H9 (cell line): ENCODE measurements around the gene MALT1. TPM values are rescaled to one million over a fixed set of nuclear protein-coding genes. Genes with fewer than 3 reads are reported as not detected.
"Not testable (repeated sequence)": the region's sequence is repeated elsewhere in the genome, so short reads cannot be mapped to it uniquely, and the experiment has no call there.

Source experiments
- DNase-seq: peaks from one replicate; pipeline ENCODE4 v3.0.0-alpha.2; 2017
- H2AFZ ChIP-seq: one replicate; pipeline ENCODE4 v1.6.1; 2013; ENCODE audit warnings: mild to moderate bottlenecking, low read length, control low read depth, moderate library complexity
- H2AK5ac ChIP-seq: 2 replicates; pipeline ENCODE4 v1.6.1; 2013; ENCODE audit warnings: low read length, control low read depth, mixed read lengths; ENCODE audit not compliant: insufficient read length
- H2BK120ac ChIP-seq: one replicate; pipeline ENCODE4 v1.6.1; 2013; ENCODE audit warnings: low read depth, mild to moderate bottlenecking, low read length, control low read depth, inconsistent platforms; ENCODE audit not compliant: poor library complexity, severe bottlenecking
- H2BK12ac ChIP-seq: 2 replicates; pipeline ENCODE4 v1.6.1; 2013; ENCODE audit warnings: low read length, control low read depth, mixed read lengths, low read depth; ENCODE audit not compliant: insufficient read length
- H2BK15ac ChIP-seq: 2 replicates; pipeline ENCODE4 v1.6.1; 2013; ENCODE audit warnings: low read depth, low read length, control low read depth
- H2BK20ac ChIP-seq: one replicate; pipeline ENCODE4 v1.6.1; 2013; ENCODE audit warnings: low read depth, mild to moderate bottlenecking, low read length, control low read depth, inconsistent platforms; ENCODE audit not compliant: poor library complexity, severe bottlenecking
- H2BK5ac ChIP-seq: 2 replicates; pipeline ENCODE4 v1.6.1; 2013; ENCODE audit warnings: low read length, control low read depth, mixed read lengths; ENCODE audit not compliant: insufficient read length
- H3K14ac ChIP-seq: 2 replicates; pipeline ENCODE4 v1.6.1; 2013; ENCODE audit warnings: low read length, control low read depth; ENCODE audit not compliant: insufficient read depth
- H3K18ac ChIP-seq: 2 replicates; pipeline ENCODE4 v1.6.1; 2013; ENCODE audit warnings: low read depth, mild to moderate bottlenecking, mixed read lengths, low read length, control low read depth; ENCODE audit not compliant: insufficient read length
- H3K23ac ChIP-seq: 2 replicates; pipeline ENCODE4 v1.6.1; 2013; ENCODE audit warnings: low read length, control low read depth, mixed read lengths, low read depth; ENCODE audit not compliant: insufficient read length
- H3K23me2 ChIP-seq: 2 replicates; pipeline ENCODE4 v1.6.1; 2013; ENCODE audit warnings: low read depth, mild to moderate bottlenecking, mixed read lengths, low read length, control low read depth; ENCODE audit not compliant: insufficient read length, poor library complexity, severe bottlenecking
- H3K27ac ChIP-seq: 2 replicates; pipeline ENCODE4 v1.5.1; 2013; ENCODE audit warnings: low read length, control low read depth, mixed read lengths, low read depth; ENCODE audit not compliant: insufficient read length
- H3K27me3 ChIP-seq: 2 replicates; pipeline ENCODE4 v1.6.1; 2013; ENCODE audit warnings: low read length, control low read depth, inconsistent platforms; ENCODE audit not compliant: insufficient read depth
- H3K4ac ChIP-seq: 2 replicates; pipeline ENCODE4 v1.6.1; 2013; ENCODE audit warnings: low read depth, mild to moderate bottlenecking, control low read depth, inconsistent platforms, low read length, moderate library complexity
- H3K4me1 ChIP-seq: 2 replicates; pipeline ENCODE4 v1.6.1; 2013; ENCODE audit warnings: low read length, control low read depth, inconsistent platforms; ENCODE audit not compliant: insufficient read depth
- H3K4me2 ChIP-seq: 2 replicates; pipeline ENCODE4 v1.6.1; 2013; ENCODE audit warnings: low read length, control low read depth, mixed read lengths; ENCODE audit not compliant: insufficient read length, insufficient read depth
- H3K56ac ChIP-seq: 2 replicates; pipeline ENCODE4 v1.6.1; 2013; ENCODE audit warnings: low read depth, mild to moderate bottlenecking, mixed read lengths, low read length, control low read depth; ENCODE audit not compliant: insufficient read length
- H3K79me1 ChIP-seq: 2 replicates; pipeline ENCODE4 v1.6.1; 2013; ENCODE audit warnings: low read depth, mild to moderate bottlenecking, moderate library complexity, low read length, control low read depth, inconsistent platforms; ENCODE audit not compliant: insufficient read depth, poor library complexity, severe bottlenecking
- H3K79me2 ChIP-seq: 2 replicates; pipeline ENCODE4 v1.6.1; 2013; ENCODE audit warnings: low read length, control low read depth, inconsistent platforms; ENCODE audit not compliant: insufficient read depth
- H3K9ac ChIP-seq: 2 replicates; pipeline ENCODE4 v1.6.1; 2013; ENCODE audit warnings: low read length, control low read depth, mixed read lengths; ENCODE audit not compliant: insufficient read length; ENCODE audit errors: extremely low read depth
- H3K9me3 ChIP-seq: one replicate; pipeline ENCODE4 v1.6.1; 2013; ENCODE audit warnings: low read depth, low read length, inconsistent platforms; ENCODE audit not compliant: control insufficient read depth
- H3T11ph ChIP-seq: one replicate; pipeline ENCODE4 v1.6.1; 2013; ENCODE audit warnings: mild to moderate bottlenecking, low read length, control low read depth, inconsistent platforms
- H4K20me1 ChIP-seq: one replicate; pipeline ENCODE4 v1.6.1; 2013; ENCODE audit not compliant: control insufficient read depth, insufficient read length, insufficient read depth
- H4K5ac ChIP-seq: 2 replicates; pipeline ENCODE4 v1.6.1; 2013; ENCODE audit warnings: low read depth, mild to moderate bottlenecking, mixed read lengths, low read length, control low read depth; ENCODE audit not compliant: insufficient read length
- H4K8ac ChIP-seq: replicated peaks from 2 replicates; pipeline ENCODE4 v1.6.1; 2013; ENCODE audit warnings: low read length, control low read depth, mixed read lengths, low read depth; ENCODE audit not compliant: insufficient read length
- H4K91ac ChIP-seq: 2 replicates; pipeline ENCODE4 v1.6.1; 2013; ENCODE audit warnings: low read depth, mild to moderate bottlenecking, moderate library complexity, mixed read lengths, low read length, control low read depth; ENCODE audit not compliant: insufficient read length
- H3K27ac Mint-ChIP-seq, 3 experiments: 2 replicates in 2 of 3; 3 replicates in 1 of 3; pipeline ENCODE4 v1.8.0; 2020 to 2021; ENCODE audit warnings: mixed read lengths in 3 of 3, mild to moderate bottlenecking in 1 of 3, moderate library complexity in 1 of 3
- H3K27me3 Mint-ChIP-seq: 2 replicates; pipeline ENCODE4 v1.8.0; 2021; ENCODE audit warnings: low read depth, mild to moderate bottlenecking, moderate library complexity, mixed read lengths
- H3K36me3 Mint-ChIP-seq, 3 experiments: 2 replicates in 2 of 3; 3 replicates in 1 of 3; pipeline ENCODE4 v1.8.0; 2020 to 2021; ENCODE audit warnings: low read depth in 3 of 3, mixed read lengths in 3 of 3; ENCODE audit not compliant: insufficient read depth in 1 of 3
- H3K4me1 Mint-ChIP-seq, 2 experiments: 2 replicates each; pipeline ENCODE4 v1.8.0; 2020; ENCODE audit warnings: mixed read lengths in 2 of 2
- H3K4me3 Mint-ChIP-seq, 2 experiments: 2 replicates in 1 of 2; 3 replicates in 1 of 2; pipeline ENCODE4 v1.8.0; 2020 to 2021; ENCODE audit warnings: mild to moderate bottlenecking in 2 of 2, mixed read lengths in 2 of 2, moderate library complexity in 1 of 2
- H3K9me3 Mint-ChIP-seq, 2 experiments: 2 replicates in 1 of 2; 3 replicates in 1 of 2; pipeline ENCODE4 v1.8.0; 2020; ENCODE audit warnings: mild to moderate bottlenecking in 2 of 2, mixed read lengths in 2 of 2, moderate library complexity in 1 of 2
- CTCF ChIP-seq: fragments of 200-600 bp; sonication (generic); conservative IDR thresholded peaks from 3 replicates; pipeline ENCODE4 v1.8.0; 2021; ENCODE audit warnings: antibody characterized with exemption, mild to moderate bottlenecking
- WGBS: extraction: QIAGEN DNeasy Blood & Tissue Kit; methylation state at CpG from one replicate; pipeline ENCODE4 v1.1.7; 2013; ENCODE audit warnings: missing lambda C conversion rate, low lambda C conversion rate, mixed read lengths; ENCODE audit not compliant: insufficient read length; ENCODE audit errors: extremely low coverage; 5-methylcytosine and 5-hydroxymethylcytosine counted together
- total RNA-seq: library from RNA; stranded (reverse); gene quantifications from 2 replicates; pipeline ENCODE4 v1.2.1, GENCODE V29; 2021

Gene MALT1
- total RNA-seq, 1 experiment from 2014 or later = 18.1 TPM

GRCh38 chr18:58649966-58650816 lies 21.1 kb upstream of the MALT1 start:
- no peak overlapping the region for H3K14ac ChIP-seq
- H3K27ac ChIP-seq = no peak overlapping the region
- H2BK20ac ChIP-seq = no peak overlapping the region
- no peaks in the 10 kb centered on the region for H3K27me3 Mint-ChIP-seq
- H2AFZ ChIP-seq = no peak overlapping the region
- H3K9me3 Mint-ChIP-seq = peaks cover 5 to 7% of the 10 kb centered on the region in 2 experiments; a peak in 4 of 5 replicates
- DNase-seq = no peak
- no peak overlapping the region for H2BK12ac ChIP-seq
- H3K27ac Mint-ChIP-seq = no peak overlapping the region
- peaks cover 2 to 9% (median 5%) of the 10 kb centered on the region in 3 experiments; a peak in 2 of 7 replicates for H3K36me3 Mint-ChIP-seq
- no peak overlapping the region for H2AK5ac ChIP-seq
- H3K18ac ChIP-seq = no peak overlapping the region
- no peak overlapping the region for H3K4ac ChIP-seq
- H3K4me1 ChIP-seq = no peaks in the 10 kb centered on the region
- H4K91ac ChIP-seq = no peak overlapping the region
- no peak overlapping the region for H3K4me2 ChIP-seq
- no peaks in the 10 kb centered on the region for H3K27me3 ChIP-seq
- no peak overlapping the region for H2BK120ac ChIP-seq
- H3K56ac ChIP-seq = no peak overlapping the region
- no peak overlapping the region for H2BK15ac ChIP-seq
- no peak overlapping the region for H4K5ac ChIP-seq
- H3T11ph ChIP-seq = no peak overlapping the region
- no peak overlapping the region for H3K4me3 Mint-ChIP-seq
- no peaks in the 10 kb centered on the region for H3K9me3 ChIP-seq
- no peak overlapping the region for H3K23ac ChIP-seq
- no peaks in the 10 kb centered on the region for H3K79me1 ChIP-seq
- H3K4me1 Mint-ChIP-seq = peaks cover 4 to 5% of the 10 kb centered on the region in 2 experiments; a peak in 1 of 4 replicates
- WGBS = no CpG with 5 or more reads among the region's 1 CpG
- no peak overlapping the region for H2BK5ac ChIP-seq
- no peaks in the 10 kb centered on the region for H3K23me2 ChIP-seq
- H3K9ac ChIP-seq = no peak overlapping the region
- no peaks in the 10 kb centered on the region for H3K79me2 ChIP-seq
- TF ChIP-seq CTCF = no peak
- no peak overlapping the region for H4K8ac ChIP-seq
- no peaks in the 10 kb centered on the region for H4K20me1 ChIP-seq

GRCh38 chr18:58650830-58651229 lies 20.4 kb upstream of the MALT1 start:
- not testable (repeated sequence) for H4K8ac ChIP-seq, H3K4me2 ChIP-seq, H3K4me1 Mint-ChIP-seq, H3K79me1 ChIP-seq, H2BK20ac ChIP-seq, H3K9ac ChIP-seq, H3K9me3 Mint-ChIP-seq, H2AFZ ChIP-seq, H3K4me1 ChIP-seq, H3K14ac ChIP-seq, H3T11ph ChIP-seq, H3K4me3 Mint-ChIP-seq, H3K4ac ChIP-seq, DNase-seq, H2BK120ac ChIP-seq, H4K20me1 ChIP-seq, H3K27me3 ChIP-seq, H3K27ac Mint-ChIP-seq, H2AK5ac ChIP-seq, H2BK12ac ChIP-seq, H3K36me3 Mint-ChIP-seq, H3K27me3 Mint-ChIP-seq, H3K9me3 ChIP-seq, H3K27ac ChIP-seq, H4K5ac ChIP-seq, H3K79me2 ChIP-seq, H2BK15ac ChIP-seq, H3K23ac ChIP-seq, H3K23me2 ChIP-seq, H2BK5ac ChIP-seq, H4K91ac ChIP-seq, H3K56ac ChIP-seq, H3K18ac ChIP-seq
- WGBS = no CpG with 5 or more reads among the region's 10 CpGs
